GM18951 (cell line): ENCODE data around the gene PGA4.

Source experiments
- POLR2A ChIP-seq: IDR thresholded peaks from 4 replicates; pipeline ENCODE4 v1.6.1; 2011; ENCODE audit warnings: mild to moderate bottlenecking; ENCODE audit not compliant: insufficient read length, insufficient read depth; ENCODE audit errors: extremely low read depth
- in situ Hi-C: fragments of 300-500 bp; cut with MboI; formaldehyde crosslinking; loops from one replicate; pipeline ENCODE4 v1.12.0; 2022; ENCODE audit warnings: low sequenced_read_pairs, mixed read lengths, inconsistent platforms; ENCODE audit not compliant: unreplicated experiment

The PGA4 gene

GRCh38 chr11:61254403-61255025 lies 32.4 kb downstream of the PGA4 start:
- TF ChIP-seq POLR2A: no peak
- in situ Hi-C loops: no loop called here

GRCh38 chr11:61256710-61257482 lies 34.7 kb downstream of the PGA4 start:
- TF ChIP-seq POLR2A: no peak
- in situ Hi-C loops: no loop called here

GRCh38 chr11:61258546-61258945 lies 36.4 kb downstream of the PGA4 start:
- in situ Hi-C loops: no loop called here

DNA sequence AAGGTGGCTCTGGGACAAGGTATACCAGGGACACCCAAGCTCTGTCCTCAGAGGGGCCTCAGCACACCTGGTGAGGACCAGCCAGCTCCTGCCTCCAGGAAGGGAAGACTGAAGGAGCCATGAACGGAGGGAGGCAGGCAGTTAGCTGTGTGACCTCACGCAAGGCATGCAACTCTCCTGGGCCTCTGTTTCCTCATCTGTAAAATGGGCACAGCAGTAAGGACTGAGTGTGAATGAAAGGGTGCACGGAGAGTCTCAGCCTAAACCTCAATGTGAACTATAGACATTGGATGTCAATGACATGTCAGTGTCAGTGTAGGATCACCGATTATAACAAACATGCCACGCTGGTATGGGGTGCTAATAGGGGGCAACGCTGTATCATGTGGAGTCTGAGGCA lies 37.2 kb downstream of the PGA4 start:
- no peak for TF ChIP-seq POLR2A
- in situ Hi-C loops: no loop called here

More at GRCh38 chr11:61258546-61258945, 36.4 kb downstream of the PGA4 start:
- TF ChIP-seq POLR2A: no peak

- in situ Hi-C loops: no loop called here
- TF ChIP-seq POLR2A: no peak
These were observed 42.2 kb downstream of the PGA4 start for GRCh38 chr11:61264371-61264770.

- TF ChIP-seq POLR2A: no peak
- in situ Hi-C loops: no loop called here
These were observed 42.6 kb downstream of the PGA4 start for GRCh38 chr11:61264795-61265194.

- in situ Hi-C loops: no loop called here
- TF ChIP-seq POLR2A: no peak
These were observed 43.2 kb downstream of the PGA4 start for GRCh38 chr11:61265357-61265756.

GRCh38 chr11:61266602-61267001 lies 44.5 kb downstream of the PGA4 start:
- in situ Hi-C loops: no loop called here
- no peak for TF ChIP-seq POLR2A

DNA sequence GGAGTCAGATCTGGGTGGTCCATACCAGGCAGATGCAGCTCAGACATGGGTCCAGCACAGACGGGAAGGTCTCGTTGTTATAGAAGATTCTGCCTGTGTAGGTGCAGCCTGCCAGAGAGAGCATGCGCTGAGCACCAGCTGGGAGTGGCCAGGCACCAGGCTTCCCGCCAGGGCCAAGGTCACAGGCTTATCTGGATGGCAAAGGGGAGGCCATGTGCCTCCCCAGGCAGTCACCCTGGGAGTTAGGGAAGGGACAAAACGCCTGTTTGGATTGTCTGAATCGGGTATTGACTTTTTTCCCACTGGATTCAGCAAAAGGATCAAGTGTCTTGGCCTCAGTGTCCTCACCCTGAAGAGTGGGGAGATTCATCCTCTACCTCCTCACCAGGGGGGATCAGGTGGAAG lies 45.3 kb downstream of the PGA4 start:
- in situ Hi-C loops: no loop called here
- TF ChIP-seq POLR2A: no peak

GRCh38 chr11:61268588-61269250 lies 46.6 kb downstream of the PGA4 start:
- in situ Hi-C loops: no loop called here
- no peak for TF ChIP-seq POLR2A

DNA sequence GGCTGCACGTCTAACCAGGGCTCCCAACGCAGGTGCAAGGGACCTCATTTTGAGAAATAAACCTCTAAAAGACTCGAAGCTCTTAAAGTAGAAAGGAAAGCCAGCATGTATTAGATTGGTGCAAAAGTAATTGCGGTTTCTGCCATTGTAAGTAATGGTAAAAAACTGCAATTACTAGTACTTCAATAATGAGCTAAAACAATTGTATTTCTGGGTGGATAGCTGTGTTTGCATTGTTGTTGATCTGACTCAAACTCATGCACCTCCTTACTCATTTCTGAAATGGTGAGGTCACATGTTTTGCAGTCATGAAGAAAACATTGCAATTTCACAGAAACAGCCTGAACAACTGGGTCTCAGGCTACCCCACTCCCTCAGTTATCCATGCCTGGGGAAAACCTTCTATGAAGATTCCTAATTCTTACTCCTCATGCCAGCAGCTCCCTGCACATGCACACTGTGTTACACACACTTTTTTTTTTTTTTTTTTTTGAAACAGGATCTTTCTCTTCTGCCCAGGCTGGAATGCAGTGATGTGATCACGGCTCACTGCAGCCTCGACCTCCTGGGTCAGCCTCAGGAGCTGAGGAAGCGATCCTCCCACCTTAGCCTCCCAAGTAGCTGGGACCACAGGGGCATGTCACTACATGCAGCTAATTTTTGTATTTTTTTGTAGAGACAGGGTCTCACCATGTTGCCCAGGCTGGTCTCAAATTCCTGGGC lies 48.4 kb downstream of the PGA4 start:
- in situ Hi-C loops: no loop called here
- TF ChIP-seq POLR2A: no peak

DNA sequence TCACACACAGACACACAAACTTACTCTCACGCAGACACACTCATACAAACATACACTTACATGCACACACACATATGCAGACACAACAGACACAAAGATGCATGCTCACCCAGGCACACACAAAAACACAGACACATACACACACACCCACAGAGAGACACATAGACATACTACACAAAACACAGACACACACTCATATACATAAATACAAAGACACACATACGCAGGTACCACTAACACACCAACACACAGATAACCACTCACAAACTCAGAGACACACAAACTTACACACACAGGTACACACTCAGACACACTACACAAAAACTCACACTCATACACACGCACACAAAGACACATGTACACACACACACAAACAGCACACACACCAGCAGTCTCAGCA lies 50.6 kb downstream of the PGA4 start:
- in situ Hi-C loops: no loop called here
- TF ChIP-seq POLR2A: no peak
